NCI-H1048 (cell line): Measurements from ENCODE around the gene HNRNPD.
"Not testable (repeated sequence)": the region's sequence is repeated elsewhere in the genome, so short reads cannot be mapped to it uniquely, and the experiment has no call there.

ENCODE experiments used
- DNase-seq: peaks from one replicate; lab custom pipeline; 2025; lab: John Stamatoyannopoulos, UW

Gene HNRNPD

DNA sequence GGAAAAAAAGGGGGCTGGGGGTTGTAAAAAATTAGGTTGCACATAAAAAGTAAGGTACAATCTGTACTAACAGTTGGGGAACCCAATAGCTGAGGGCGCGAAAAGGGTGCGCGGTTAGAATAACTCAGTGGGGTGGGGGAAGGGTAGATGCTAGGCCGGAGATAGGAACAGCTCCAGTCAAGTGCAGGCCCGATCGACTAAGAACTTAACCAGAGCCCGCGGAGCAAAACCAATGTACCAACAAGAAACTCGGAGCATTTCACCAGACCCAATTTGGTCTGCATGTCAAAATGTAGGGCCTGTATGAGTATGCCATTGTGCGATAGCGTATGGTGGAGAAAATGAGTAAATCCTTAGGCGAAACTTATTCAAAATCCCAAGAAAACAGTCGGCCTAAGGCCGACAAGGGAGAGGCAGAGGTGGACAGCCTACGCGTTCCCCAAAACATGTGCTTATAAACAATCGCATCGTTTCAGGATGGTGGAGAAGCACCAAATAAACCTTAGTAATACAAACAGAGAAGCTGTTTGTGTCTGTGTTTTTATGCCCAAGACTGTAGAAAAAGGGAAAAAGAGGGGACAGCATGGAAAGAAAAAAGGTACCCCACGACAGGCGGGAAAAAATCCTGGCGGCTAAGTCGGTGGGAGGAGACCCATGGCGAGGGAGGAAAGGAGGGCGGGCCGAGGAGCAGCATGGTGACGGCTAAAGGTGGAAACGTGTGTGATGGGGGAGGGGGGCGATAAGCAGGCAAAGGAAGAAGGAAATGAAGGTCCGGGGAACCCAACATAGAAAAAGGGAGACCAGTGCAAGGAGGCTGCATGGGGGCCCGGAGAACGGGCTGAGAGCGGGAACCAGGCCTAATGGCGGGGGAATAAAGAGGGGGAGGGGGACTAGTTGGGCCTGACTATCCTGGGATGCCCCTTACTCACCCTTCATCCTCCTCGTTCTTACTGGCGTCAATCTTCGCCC, 990 bp downstream of the HNRNPD start:
- DNase-seq: peak; percentile 77

DNA sequence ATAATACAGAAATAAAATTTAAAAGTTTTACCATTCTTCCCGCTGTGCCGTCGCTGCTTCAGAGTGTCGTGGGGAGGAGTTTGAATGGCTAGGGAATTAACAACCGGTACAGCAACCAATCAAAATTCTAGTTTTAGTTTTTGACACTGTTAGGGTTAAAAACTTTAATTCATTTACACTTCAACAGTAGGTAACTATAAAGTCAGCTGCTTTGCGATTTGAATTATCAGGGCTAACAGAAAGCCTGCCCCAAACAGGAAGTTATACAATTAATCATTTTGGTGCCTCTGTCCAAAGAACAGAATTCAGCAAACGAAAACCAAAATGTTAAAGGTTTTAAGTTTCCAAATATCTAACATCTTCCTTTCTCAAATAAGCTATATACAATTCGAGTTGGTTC, 2.3 kb downstream of the HNRNPD start:
- no peak for DNase-seq

DNA sequence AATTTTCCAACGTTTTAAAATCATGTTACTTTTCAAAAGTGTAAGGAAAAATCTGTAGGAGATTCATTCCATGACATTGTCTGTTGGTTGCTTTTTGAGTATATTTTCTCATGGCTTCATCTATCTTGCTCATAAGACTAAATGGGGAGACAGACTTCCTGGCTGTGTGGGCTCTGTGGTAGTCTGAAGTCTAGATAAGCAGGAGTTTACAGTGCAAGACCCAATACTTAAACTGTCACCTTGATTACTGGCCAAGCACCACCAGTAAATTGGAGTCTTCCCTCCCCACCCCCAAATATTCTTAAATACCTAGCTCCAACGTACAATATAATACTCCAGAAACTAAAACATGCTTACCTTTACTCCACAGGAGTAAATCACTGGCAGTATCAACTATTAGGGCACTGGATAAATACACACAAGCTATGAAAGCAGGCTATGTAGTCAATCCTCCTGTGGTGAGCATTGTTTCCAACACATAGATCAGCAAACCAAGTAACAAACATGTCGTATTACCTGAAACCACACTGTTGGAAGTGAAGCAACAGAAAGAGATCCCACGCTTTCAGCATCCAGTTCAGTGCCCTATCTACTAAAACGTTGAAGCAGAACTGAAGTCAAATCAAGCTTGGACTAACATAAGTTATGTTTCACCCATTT, 6.2 kb downstream of the HNRNPD start:
- no peak for DNase-seq

DNA sequence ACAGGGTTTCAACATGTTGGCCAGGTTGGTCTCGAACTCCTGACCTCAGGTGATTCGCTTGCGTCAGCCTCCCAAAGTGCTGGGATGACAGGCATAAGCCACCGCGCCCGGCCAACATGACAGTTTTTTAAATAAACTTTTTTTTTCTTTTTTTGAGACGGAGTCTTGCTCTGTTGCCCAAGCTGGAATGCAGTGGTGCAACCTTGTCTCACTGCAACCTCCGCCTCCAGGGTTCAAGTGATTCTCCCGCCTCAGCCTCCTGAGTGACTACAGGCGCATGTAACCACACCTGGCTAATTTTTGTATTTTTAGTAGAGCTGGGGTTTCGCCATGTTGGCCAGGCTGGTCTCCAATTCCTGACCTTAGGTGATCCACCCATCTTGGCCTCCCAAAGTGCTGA, 7.4 kb downstream of the HNRNPD start:
- not testable (repeated sequence) for DNase-seq

DNA sequence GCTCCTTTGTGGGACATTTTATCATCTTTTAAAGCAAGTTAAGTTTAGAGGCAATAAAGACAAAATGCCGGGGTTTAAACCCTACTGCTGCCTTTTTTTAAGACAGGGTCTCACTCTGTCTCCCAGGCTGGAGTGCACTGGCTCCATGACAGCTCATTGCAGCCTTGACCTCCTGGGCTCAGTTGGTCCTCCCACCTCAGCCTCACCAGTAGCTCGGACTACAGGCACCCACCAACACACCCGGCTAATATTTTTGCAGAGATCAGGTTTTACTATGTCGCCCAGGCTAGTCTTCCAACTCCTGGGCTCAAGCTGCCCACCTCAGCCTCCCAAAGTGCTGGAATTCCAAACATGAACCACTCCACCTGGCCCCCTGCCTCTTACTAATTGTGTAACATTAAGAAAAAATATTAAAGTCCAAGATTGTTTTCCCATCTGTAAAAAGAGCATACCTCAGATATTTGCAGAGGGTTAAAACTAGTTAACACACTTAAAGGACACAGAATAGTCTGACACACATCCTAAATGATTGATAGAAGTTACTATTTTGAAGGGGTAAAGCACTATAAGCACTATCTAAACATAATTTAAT, 9.8 kb downstream of the HNRNPD start:
- DNase-seq: no peak

DNA sequence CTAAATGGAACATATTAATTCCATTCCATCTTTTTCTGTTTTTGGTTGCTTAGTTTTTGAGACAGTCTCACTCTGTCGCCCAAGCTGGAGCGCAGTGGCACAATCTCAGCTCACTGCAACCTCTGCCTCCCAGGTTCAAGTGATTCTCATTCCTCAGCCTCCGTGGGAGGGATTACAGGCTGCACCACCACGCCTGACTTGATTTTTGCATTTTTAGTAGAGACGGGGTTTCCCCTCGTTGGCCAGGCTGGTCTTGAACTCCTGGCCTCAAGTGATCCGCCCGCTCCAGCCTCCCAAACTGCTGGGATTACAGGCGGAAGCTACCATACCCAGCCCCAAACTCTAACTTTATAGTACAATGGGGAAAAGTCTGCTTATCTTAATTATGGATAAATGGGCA, 11.2 kb downstream of the HNRNPD start:
- DNase-seq: no peak

DNA sequence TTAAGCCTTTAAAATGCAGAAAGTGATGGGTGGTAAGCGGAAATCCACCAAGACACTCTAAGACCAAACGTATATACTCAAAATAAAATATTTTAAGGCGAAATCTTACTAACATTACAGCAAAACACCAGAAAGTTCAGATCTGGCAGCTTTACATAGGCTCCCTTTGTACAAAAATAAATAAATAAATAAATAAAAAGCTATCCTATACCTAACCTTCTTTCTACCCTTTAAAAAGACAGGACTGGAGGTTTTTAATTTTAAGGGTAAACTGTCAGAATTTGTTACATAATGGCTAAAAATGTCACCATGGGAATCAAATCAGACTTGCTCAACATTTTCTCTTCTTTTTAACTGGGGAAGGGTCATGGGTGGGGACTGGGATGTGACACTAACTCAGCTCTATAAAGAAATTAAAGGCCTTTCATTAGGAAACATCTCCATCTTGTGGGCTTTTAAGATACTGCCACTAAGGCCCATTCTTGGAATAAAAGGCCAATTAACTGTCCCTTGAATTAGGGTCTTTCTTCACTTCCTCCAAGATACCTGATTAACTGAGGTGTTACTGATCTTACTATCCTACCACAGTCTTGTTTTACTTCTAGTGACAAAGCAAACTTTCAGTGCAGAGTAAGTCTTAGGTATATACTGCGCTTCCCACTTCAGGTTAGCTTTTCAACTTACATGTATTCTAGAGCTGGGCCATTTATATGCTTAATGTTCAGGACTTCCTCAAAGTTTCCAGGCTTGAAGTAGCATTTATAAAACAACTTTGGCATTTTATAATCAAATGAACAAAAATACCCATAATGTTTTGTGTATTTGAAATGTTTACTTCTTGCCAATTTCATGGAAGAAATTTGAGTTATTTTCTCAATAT, 13.3 kb downstream of the HNRNPD start:
- no peak for DNase-seq

DNA sequence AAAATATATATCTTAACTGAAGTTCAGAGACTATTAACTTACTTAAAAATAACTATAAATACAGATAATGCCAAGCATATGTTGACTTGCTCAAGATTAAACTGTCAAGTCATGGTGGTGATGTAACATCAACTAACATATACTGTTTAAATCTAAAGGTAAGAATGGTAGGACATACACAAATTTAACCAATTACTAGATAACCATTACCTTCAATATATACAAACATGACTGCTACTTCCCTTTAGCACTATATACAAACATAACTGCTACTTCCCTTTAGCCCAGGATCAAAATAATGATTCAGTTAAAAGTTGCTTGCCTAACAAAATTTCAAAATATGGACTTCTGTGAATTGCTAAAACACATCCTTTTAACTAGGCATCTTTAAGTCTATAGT, 14.9 kb downstream of the HNRNPD start:
- DNase-seq: no peak

DNA sequence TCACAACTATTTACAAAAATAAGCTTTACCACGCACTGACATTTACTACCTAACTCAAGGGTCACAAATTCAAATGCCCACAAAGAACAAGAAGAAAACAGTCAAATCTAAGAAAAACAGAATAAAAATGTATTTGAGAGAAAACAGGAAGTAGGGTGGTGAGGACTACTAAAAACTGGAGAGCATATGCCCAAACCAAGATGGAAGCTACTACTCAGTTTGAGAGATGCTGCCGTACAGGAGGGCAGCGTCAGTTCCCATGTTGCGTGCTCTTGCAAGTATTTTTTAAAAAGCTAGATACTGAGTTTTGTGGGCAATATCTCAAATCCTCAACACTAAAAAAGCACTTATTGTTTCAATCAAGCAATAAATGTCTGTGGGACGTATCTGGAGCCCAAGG, 16.2 kb downstream of the HNRNPD start:
- DNase-seq: no peak

DNA sequence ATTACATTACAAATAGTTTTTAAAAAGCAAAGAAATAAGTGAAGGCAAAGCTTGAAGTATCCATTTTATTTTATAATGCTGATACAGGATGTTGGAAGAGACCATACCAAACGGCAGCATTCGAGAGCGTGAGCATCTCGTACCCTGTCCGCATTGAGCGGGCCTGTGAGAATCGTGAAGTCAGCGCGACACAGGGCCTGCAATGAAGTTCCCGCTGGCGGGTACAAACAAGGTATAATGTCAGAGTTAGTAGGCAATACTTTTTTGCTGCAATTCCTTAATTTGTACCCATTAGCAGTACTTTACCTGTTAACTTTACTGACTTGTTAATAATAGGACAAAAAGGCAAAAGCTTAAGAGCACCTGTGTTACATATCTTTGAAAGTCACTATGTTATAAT, 19.0 kb downstream of the HNRNPD start:
- DNase-seq: no peak

DNA sequence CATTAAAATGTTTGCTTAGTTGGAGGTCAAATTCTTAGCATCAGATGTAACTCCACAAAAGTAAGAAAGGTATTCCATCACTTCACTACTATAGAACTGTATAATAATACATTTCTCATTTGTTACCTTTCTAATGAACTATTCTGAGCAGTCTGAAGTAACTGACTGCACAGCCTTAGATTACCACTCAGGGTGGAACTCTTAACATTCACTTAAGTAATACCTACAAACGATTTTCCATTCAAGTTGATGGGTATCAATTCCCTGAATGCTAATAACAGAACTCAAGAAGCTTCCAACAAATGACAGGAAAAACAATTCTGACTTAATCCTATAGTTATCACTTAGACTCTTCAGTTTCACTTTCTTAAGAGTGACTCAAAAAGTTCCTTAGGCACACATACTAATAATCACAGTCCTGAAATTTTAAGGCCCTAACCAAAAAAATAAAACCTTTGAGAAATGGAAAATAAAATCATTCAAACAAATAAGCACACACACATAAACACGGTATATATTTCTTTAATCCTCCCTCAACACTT, 20.9 kb downstream of the HNRNPD start:
- DNase-seq: no peak

DNA sequence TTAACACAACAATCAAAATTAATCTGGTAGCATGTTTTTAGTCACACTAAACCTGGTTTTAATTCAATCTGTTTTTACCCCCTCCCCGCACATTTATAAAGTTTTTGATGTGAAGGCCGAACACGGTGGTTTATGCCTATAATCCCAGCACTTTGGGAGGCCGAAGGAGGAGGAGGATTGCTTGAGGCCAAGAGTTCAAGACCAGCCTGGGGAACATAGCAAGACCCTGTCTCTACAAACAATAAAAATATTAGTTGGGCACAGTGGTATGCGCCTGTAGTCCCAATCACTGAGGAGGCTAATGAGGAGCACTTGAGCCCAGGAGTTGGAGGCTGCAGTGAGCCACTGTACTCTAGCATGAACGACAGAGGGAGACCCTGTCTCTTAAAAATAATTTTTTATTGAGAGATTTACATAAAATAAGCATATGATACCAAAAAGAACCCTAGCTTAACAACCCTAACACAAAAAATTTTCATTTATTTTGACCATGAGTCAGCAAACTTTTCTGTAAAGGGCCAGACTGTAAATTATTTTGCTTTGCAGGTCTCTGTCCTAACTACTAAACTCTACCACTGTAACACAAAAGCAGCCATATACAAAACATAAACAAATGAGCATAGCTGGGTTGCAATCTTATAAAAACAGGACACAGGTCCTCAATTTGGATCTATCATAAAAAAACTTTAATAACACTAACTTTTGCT, 21.5 kb downstream of the HNRNPD start:
- no peak for DNase-seq

DNA sequence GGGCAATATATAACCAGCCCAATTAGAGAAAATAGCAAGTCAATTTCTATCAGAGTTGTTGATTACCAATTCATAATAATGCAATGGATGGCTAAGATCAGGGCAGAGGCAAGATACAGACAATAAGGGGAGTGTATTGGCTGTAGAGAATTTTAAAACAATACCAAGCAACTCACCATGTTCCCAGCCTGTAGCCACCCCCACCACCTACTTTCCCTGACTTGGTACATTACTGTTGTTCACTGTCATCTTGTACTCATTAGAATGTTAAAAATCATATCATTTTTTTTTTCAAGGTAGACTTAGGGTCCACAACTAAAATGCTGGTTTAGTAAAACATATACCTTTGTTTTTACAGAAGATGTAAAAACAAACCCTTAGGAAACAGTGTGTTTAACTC, 27.7 kb downstream of the HNRNPD start:
- DNase-seq: no peak

DNA sequence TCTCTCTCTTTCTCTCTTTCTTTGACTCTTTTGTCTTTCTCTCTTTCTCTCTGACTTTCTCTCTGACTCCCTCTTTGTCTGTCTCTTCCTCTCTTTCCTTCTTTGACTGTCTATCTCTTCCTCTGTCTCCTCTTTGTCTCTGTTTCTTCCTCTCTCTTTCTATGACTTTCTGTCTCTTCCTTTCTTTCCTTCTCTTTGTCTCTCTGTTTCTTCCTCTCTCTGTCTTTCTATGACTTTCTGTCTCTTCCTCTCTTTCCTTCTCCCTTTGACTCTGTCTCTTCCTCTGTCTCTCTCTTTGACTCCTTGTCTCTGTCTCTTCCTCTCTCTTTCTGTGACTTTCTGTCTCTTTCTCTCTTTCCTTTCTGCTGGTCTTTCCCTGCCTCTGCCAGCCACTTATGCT, 38.7 kb downstream of the HNRNPD start:
- no peak for DNase-seq

DNA sequence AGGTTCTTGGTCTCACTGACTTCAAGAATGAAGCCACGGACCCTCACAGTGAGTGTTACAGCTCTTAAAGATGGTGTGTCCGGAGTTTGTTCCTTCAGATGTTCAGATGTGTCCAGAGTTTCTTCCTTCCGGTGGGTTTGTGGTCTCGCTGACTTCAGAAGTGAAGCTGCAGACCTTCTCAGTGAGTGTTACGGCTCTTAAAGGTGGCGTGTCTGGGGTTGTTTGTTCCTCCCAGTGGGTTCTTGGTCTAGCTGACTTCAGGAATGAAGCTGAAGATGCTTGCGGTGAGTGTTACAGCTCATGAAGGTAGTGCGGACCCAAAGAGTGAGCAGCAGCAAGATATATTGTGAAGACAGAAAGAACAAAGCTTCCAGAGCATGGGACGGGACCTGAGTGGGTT, 40.1 kb downstream of the HNRNPD start:
- DNase-seq: not testable (repeated sequence)

DNA sequence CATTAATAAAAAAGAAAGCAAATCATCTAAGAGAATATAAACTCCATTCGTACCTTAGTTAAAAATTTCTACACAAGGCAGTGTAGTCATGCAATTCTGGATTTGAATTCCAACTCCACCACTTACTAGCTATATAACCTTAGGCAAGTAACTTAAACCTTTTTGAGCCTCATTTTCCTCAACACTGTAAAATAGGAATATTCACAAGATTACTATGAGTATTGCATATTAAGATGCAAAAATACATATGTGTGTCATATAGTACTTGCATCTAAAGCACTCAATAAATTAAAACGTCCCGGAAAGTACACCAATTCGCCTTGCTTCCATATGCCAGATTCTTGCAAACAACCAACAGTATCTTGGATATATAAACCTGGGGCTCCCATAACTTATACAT, 42.0 kb downstream of the HNRNPD start:
- no peak for DNase-seq

DNA sequence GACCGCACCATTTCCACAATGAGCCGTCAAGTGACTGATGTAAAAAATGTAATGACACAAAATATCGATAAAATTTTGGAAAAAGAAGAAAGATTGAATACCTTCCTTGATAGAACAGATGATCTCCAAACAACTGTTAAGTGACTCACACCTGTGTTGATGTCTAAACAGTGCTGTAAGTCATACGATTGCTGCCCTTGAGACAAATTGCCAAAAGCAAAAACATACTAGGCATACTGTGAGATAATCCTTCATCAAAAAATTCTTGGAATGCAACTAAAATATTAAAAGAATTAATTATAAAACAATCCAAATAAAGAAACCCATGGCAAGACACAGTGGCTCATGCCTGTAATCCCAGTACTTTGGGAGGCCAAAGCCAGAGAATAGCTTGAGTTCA, 53.4 kb downstream of the HNRNPD start:
- no peak for DNase-seq

DNA sequence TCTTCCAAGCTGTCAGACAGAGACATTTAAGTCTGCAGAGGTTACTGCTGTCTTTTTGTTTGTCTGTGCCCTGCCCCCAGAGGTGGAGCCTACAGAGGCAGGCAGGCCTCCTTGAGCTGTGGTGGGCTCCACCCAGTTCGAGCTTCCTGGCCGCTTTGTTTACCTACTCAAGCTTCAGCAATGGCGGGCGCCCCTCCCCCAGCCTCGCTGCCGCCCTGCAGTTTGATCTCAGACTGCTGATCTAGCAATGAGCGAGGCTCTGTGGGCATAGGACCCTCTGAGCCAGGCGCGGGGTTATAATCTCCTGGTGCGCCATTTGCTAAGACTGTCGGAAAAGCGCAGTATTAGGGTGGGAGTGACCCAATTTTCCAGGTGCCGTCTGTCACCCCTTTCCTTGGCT, 70.7 kb downstream of the HNRNPD start:
- DNase-seq: not testable (repeated sequence)
